Glomerular visceral epithelial cell (primary cell): ENCODE results near the gene NINJ2.
A peak's percentile ranks its signal among the peaks of the same experiment; 100 is the strongest.
"Not testable (repeated sequence)": the region's sequence is repeated elsewhere in the genome, so short reads cannot be mapped to it uniquely, and the experiment has no call there.

Source experiments
- DNase-seq: peaks from one replicate; pipeline ENCODE4 v3.0.0-alpha.2; 2016; ENCODE audit errors: extremely low spot score

NINJ2 gene

GRCh38 chr12:586318-587071 lies 76.8 kb downstream of the NINJ2 start:
- DNase-seq = no peak

- DNase-seq = no peak
Observed at GRCh38 chr12:585062-586061, 77.9 kb downstream of the NINJ2 start.

- DNase-seq = no peak
Observed at GRCh38 chr12:583251-583869, 79.9 kb downstream of the NINJ2 start.

GRCh38 chr12:581746-582145 lies 81.5 kb downstream of the NINJ2 start:
- no peak for DNase-seq

GRCh38 chr12:581321-581720 lies 81.9 kb downstream of the NINJ2 start:
- DNase-seq = no peak

- no peak for DNase-seq
Observed at GRCh38 chr12:580813-581212, 82.4 kb downstream of the NINJ2 start.

GRCh38 chr12:579420-580110 lies 83.7 kb downstream of the NINJ2 start:
- no peak for DNase-seq

GRCh38 chr12:578748-579419 lies 84.4 kb downstream of the NINJ2 start:
- DNase-seq = no peak

GRCh38 chr12:577994-578747 lies 85.1 kb downstream of the NINJ2 start:
- DNase-seq = not testable (repeated sequence)

- DNase-seq = no peak
Observed at GRCh38 chr12:576615-577110, 86.6 kb downstream of the NINJ2 start.

- peak; percentile 72 for DNase-seq
Observed at GRCh38 chr12:575948-576614, 87.2 kb downstream of the NINJ2 start.

GRCh38 chr12:575129-575502 lies 88.1 kb downstream of the NINJ2 start:
- no peak for DNase-seq

- no peak for DNase-seq
Observed at GRCh38 chr12:574475-575128, 88.6 kb downstream of the NINJ2 start.

- DNase-seq = no peak
Observed at GRCh38 chr12:573232-573631, 90.0 kb downstream of the NINJ2 start.

GRCh38 chr12:572532-572899 lies 90.7 kb downstream of the NINJ2 start:
- no peak for DNase-seq

- no peak for DNase-seq
Observed at GRCh38 chr12:571795-572531, 91.3 kb downstream of the NINJ2 start.

- DNase-seq = peak; percentile 28
Observed at GRCh38 chr12:570921-571794, 92.1 kb downstream of the NINJ2 start.
